ENCODE data around the gene WFDC9. TPM values are rescaled to one million over a fixed set of nuclear protein-coding genes. Genes with fewer than 3 reads are reported as not detected.
"Not testable (repeated sequence)": the region's sequence is repeated elsewhere in the genome, so short reads cannot be mapped to it uniquely, and the experiment has no call there.

WFDC9 gene
- total RNA-seq, 2 experiments from 2014 or later, result not detected

- DNase-seq, result no peak
- ChIA-PET CTCF (interaction anchor here (2.0 kb wide), 1 partner anchor 183 kb away, joined by 17 read pairs; no protein-coding TSS in a partner anchor), POLR2A (no interaction called here)
- H3K27me3 Mint-ChIP-seq, result peaks cover 5% of the 10 kb centered on the region
- H3K9me3 Mint-ChIP-seq, result no peaks in the 10 kb centered on the region
- no peaks in the 10 kb centered on the region for H3K36me3 Mint-ChIP-seq
- intact Hi-C loops (cut with micrococcal nuclease), result no loop called here
- no peak overlapping the region for H3K4me3 Mint-ChIP-seq
- H3K27ac Mint-ChIP-seq, result no peak overlapping the region
- no peaks in the 10 kb centered on the region for H3K4me1 Mint-ChIP-seq (ENCODE audit: low read depth)
These were observed 42.3 kb downstream of the WFDC9 start for GRCh38 chr20:45588800-45589199.

- POLR2A ChIA-PET; H3K36me3 Mint-ChIP-seq; CTCF ChIA-PET; H3K9me3 Mint-ChIP-seq; DNase-seq; H3K4me1 Mint-ChIP-seq (ENCODE audit: low read depth); H3K27ac Mint-ChIP-seq; H3K27me3 Mint-ChIP-seq; H3K4me3 Mint-ChIP-seq; intact Hi-C loops (cut with micrococcal nuclease): not testable (repeated sequence)
These were observed 45.1 kb downstream of the WFDC9 start for GRCh38 chr20:45585986-45586385.

GRCh38 chr20:45584294-45584693, 46.8 kb downstream of the WFDC9 start:
- H3K27me3 Mint-ChIP-seq, result peaks cover 10% of the 10 kb centered on the region
- CTCF ChIA-PET, result interaction anchor here (1.1 kb wide), 1 partner anchor 187 kb away, joined by 4 read pairs; no protein-coding TSS in a partner anchor
- H3K9me3 Mint-ChIP-seq; H3K4me3 Mint-ChIP-seq; H3K27ac Mint-ChIP-seq; intact Hi-C loops (cut with micrococcal nuclease); H3K36me3 Mint-ChIP-seq; POLR2A ChIA-PET; H3K4me1 Mint-ChIP-seq (ENCODE audit: low read depth); DNase-seq: not testable (repeated sequence)

DNA sequence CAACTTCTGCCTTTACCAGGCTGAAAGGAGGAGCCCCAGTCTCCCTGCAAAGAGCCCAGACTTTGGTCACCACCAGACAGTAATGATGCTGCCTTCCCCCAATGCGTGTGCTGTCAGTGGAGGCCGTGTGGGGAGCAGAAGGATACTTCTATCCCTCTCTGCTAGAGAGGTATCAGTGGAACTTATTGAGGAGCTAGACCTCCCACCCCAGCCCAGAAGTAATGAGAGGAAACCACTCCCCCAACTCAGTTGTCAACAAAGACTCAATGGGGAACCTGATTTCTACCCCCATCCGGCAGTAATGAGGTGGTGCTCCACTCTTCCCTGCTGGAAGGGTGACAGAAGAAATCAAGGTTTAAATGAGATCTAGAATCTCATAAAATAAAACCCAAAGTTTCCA, 47.6 kb downstream of the WFDC9 start:
- CTCF ChIA-PET, result interaction anchor here (1.1 kb wide), 1 partner anchor 187 kb away, joined by 4 read pairs; no protein-coding TSS in a partner anchor
- no peaks in the 10 kb centered on the region for H3K9me3 Mint-ChIP-seq
- H3K4me1 Mint-ChIP-seq (ENCODE audit: low read depth), result no peaks in the 10 kb centered on the region
- no peak for DNase-seq
- peaks cover 14% of the 10 kb centered on the region for H3K27me3 Mint-ChIP-seq
- H3K36me3 Mint-ChIP-seq, result no peaks in the 10 kb centered on the region
- POLR2A ChIA-PET, result no interaction called here
- no peak overlapping the region for H3K4me3 Mint-ChIP-seq
- H3K27ac Mint-ChIP-seq, result no peak overlapping the region
- intact Hi-C loops (cut with micrococcal nuclease), result no loop called here

DNA sequence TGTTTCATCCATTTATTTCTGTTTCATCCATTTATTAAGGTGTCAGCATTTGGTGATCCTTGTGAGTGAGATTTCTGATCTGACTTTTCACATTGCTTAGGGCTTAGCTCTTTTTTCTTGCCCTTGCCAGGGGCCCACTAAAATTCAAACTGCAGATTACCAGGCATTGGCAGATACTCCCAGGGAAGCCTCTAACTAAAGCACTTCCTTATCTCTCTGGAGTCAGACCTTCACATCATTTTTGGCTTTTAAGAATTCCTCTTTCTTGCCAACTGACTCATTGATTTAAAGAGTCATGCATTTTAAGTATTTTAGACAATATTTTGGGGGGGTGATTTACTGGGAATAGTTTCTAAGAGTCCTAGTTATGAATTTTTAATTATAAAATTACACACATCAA, 49.4 kb downstream of the WFDC9 start:
- no peaks in the 10 kb centered on the region for H3K9me3 Mint-ChIP-seq
- intact Hi-C loops (cut with micrococcal nuclease), result no loop called here
- ChIA-PET CTCF (no interaction called here), POLR2A (no interaction called here)
- no peaks in the 10 kb centered on the region for H3K36me3 Mint-ChIP-seq
- no peaks in the 10 kb centered on the region for H3K4me1 Mint-ChIP-seq (ENCODE audit: low read depth)
- H3K27ac Mint-ChIP-seq, result no peak overlapping the region
- no peak for DNase-seq
- H3K27me3 Mint-ChIP-seq, result peaks cover 11% of the 10 kb centered on the region
- no peak overlapping the region for H3K4me3 Mint-ChIP-seq

- CTCF ChIA-PET, result no interaction called here
- POLR2A ChIA-PET, result no interaction called here
These were observed 51.9 kb downstream of the WFDC9 start, which contains the start of gene WFDC8 for GRCh38 chr20:45579184-45579583. Gene WFDC8, minus strand, starts transcription at chr20:45579284. Its CDS starts 37 bp downstream, at chr20:45579247.

DNA sequence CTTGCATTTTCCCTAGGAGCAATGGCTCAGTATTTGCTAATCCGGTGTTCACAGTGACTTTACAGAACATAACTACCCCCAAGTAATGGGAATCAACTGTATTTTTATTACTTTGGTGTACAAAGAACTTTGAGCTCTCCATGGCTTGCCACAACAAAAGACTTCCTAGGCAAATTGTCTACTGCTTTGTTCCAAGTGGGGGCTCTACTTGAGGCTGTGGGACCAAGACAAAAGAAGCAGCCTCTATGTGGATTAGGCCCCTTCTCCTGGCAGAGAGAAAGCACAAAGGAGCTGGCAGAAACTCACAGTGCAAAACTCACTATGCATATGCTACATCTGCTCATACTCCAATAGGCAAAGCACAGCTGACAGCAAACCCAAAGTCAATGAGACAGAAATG, 52.9 kb downstream of the WFDC9 start:
- ChIA-PET POLR2A (no interaction called here), CTCF (interaction anchor here (2.3 kb wide), 1 partner anchor 193 kb away, joined by 8 read pairs; no protein-coding TSS in a partner anchor)
- no peak overlapping the region for H3K4me3 Mint-ChIP-seq
- H3K9me3 Mint-ChIP-seq, result no peaks in the 10 kb centered on the region
- no peak overlapping the region for H3K27ac Mint-ChIP-seq
- H3K4me1 Mint-ChIP-seq (ENCODE audit: low read depth), result no peaks in the 10 kb centered on the region
- peaks cover 12% of the 10 kb centered on the region for H3K27me3 Mint-ChIP-seq
- DNase-seq, result no peak
- H3K36me3 Mint-ChIP-seq, result no peaks in the 10 kb centered on the region
- intact Hi-C loops (cut with micrococcal nuclease), result no loop called here

More at GRCh38 chr20:45579184-45579583, 51.9 kb downstream of the WFDC9 start, which contains the start of gene WFDC8:
- intact Hi-C loops (cut with micrococcal nuclease), result no loop called here
- H3K9me3 Mint-ChIP-seq, result no peaks in the 10 kb centered on the region
- no peak for DNase-seq
- no peak within 1 kb of the TSS for H3K27ac Mint-ChIP-seq
- H3K4me3 Mint-ChIP-seq, result no peak within 1 kb of the TSS
- H3K36me3 Mint-ChIP-seq, result no peaks in the 10 kb centered on the region
- H3K27me3 Mint-ChIP-seq, result peaks cover 13% of the 10 kb centered on the region
- no peaks in the 10 kb centered on the region for H3K4me1 Mint-ChIP-seq (ENCODE audit: low read depth)

DNA sequence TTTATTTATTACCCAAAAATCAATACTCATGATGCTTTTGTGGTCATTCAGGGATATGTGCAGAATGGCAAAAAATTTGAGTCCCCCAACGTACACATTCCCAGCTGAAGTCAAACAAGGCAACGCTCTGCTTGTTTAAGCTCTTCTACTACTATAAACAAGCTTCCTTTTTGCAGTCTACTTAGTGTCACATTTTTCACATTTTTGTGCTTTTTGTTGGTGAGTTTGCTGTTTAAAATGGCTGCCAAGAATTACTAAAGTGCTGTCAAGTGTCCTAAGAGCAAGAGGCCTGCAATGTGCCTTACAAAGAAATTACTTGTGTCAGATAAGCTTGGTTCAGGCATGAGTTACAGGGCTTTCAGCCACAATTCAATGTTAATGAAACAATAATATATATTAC, 54.1 kb downstream of the WFDC9 start:
- Mint-ChIP-seq H3K27ac (no peak overlapping the region), H3K4me3 (no peak overlapping the region), H3K36me3 (no peaks in the 10 kb centered on the region), H3K27me3 (peaks cover 13% of the 10 kb centered on the region), H3K9me3 (no peaks in the 10 kb centered on the region), H3K4me1 (ENCODE audit: low read depth) (no peaks in the 10 kb centered on the region)
- no peak for DNase-seq
- ChIA-PET POLR2A (no interaction called here), CTCF (interaction anchor here (2.3 kb wide), 1 partner anchor 194 kb away, joined by 8 read pairs; no protein-coding TSS in a partner anchor)
- intact Hi-C loops (cut with micrococcal nuclease), result no loop called here

- Mint-ChIP-seq H3K36me3 (no peaks in the 10 kb centered on the region), H3K27ac (no peak overlapping the region), H3K4me3 (no peak overlapping the region), H3K4me1 (ENCODE audit: low read depth) (no peaks in the 10 kb centered on the region), H3K27me3 (peaks cover 11% of the 10 kb centered on the region), H3K9me3 (no peaks in the 10 kb centered on the region)
- CTCF ChIA-PET, result interaction anchor here (0.7 kb wide), 1 partner anchor 195 kb away, joined by 3 read pairs; no protein-coding TSS in a partner anchor
- POLR2A ChIA-PET, result no interaction called here
- DNase-seq, result no peak
- intact Hi-C loops (cut with micrococcal nuclease), result no loop called here
These were observed 55.2 kb downstream of the WFDC9 start for GRCh38 chr20:45575931-45576330.

DNA sequence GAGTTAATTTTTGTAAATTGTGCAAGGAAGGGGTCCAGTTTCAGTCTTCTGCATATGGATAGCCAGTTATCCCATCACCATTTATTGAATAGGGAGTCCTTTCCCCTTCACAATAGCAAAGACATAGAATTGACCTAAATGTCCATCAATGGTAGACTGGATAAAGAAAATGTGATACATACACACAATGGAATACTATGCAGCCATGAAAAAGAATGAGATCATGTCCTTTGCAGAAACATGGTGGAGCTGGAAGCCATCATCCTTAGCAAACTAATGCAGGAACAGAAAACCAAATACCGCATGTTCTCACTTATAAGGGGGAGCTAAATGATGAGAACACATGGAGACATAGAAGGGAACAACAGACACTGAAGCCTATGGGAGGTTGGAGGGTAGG, 61.4 kb downstream of the WFDC9 start:
- H3K27me3 Mint-ChIP-seq; DNase-seq; H3K27ac Mint-ChIP-seq; H3K36me3 Mint-ChIP-seq; CTCF ChIA-PET; H3K4me1 Mint-ChIP-seq (ENCODE audit: low read depth); H3K9me3 Mint-ChIP-seq; H3K4me3 Mint-ChIP-seq; POLR2A ChIA-PET; intact Hi-C loops (cut with micrococcal nuclease): not testable (repeated sequence)

GRCh38 chr20:45564760-45565276, 66.3 kb downstream of the WFDC9 start:
- POLR2A ChIA-PET, result no interaction called here
- H3K9me3 Mint-ChIP-seq, result peaks cover 2% of the 10 kb centered on the region
- H3K4me3 Mint-ChIP-seq, result no peak overlapping the region
- DNase-seq, result no peak
- no peaks in the 10 kb centered on the region for H3K36me3 Mint-ChIP-seq
- CTCF ChIA-PET, result no interaction called here
- H3K4me1 Mint-ChIP-seq (ENCODE audit: low read depth), result no peaks in the 10 kb centered on the region
- no peak overlapping the region for H3K27ac Mint-ChIP-seq
- peaks cover 9% of the 10 kb centered on the region for H3K27me3 Mint-ChIP-seq
- intact Hi-C loops (cut with micrococcal nuclease), result no loop called here

All from activated CD4-positive, alpha-beta memory T cell treated with anti-CD3 and anti-CD28 coated beads for 36 hours (primary cell).